HEK293T (cell line): ENCODE results near the gene RYR1.

ENCODE experiments used
- BHLHE40 ChIP-seq: fragments of 450-650 bp; IDR thresholded peaks from 2 replicates; pipeline ENCODE4 v1.6.1; 2016; ENCODE audit warnings: mild to moderate bottlenecking, moderate library complexity, borderline replicate concordance
- FOXK2 ChIP-seq: fragments of 450-650 bp; IDR thresholded peaks from 2 replicates; pipeline ENCODE4 v1.6.1; 2016; ENCODE audit warnings: mild to moderate bottlenecking
- FOXM1 ChIP-seq: fragments of 450-650 bp; IDR thresholded peaks from 2 replicates; pipeline ENCODE4 v1.6.1; 2017; ENCODE audit warnings: mild to moderate bottlenecking, borderline replicate concordance
- SP1 ChIP-seq: fragments of 450-650 bp; IDR thresholded peaks from 2 replicates; pipeline ENCODE4 v1.6.1; 2017
- TARDBP ChIP-seq: fragments of 450-650 bp; IDR thresholded peaks from 2 replicates; pipeline ENCODE4 v1.6.1; 2016

DNA sequence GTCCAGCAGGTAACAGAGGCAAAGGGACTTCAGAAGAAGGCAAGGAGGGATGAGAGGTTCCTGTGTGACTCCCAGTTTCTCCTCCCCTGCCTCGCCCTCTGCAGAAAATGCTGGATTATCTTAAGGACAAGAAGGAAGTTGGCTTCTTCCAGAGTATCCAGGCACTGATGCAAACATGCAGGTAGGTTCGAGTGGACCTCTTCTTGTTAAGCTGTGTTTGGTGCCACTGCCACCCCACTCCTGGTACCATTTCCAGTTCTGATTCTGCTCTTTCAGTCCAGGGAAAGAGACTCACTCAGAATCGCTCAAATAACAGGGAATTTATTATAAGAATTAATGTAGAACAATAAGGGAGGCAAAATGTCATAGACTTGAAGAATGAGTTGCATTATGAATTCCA lies 101.7 kb downstream of the RYR1 start:
- no peak for TF ChIP-seq BHLHE40
- TF ChIP-seq FOXK2: no peak
- TF ChIP-seq SP1: no peak
- TF ChIP-seq FOXM1: no peak
- TF ChIP-seq TARDBP: no peak
